CD4-positive, CD25-positive, alpha-beta regulatory T cell (primary cell): Measurements from ENCODE around the gene OSTC. TPM values are rescaled to one million over a fixed set of nuclear protein-coding genes. Genes with fewer than 3 reads are reported as not detected.

Source experiments
- ATAC-seq, 2 donors: fragments of 150-1000 bp; cut with Tn5 transposase; one replicate each; pipeline ENCODE4 v1.10.0; 2021; ENCODE audit warnings: low read depth in 2 of 2, moderate number of reproducible peaks in 2 of 2, moderate library complexity in 1 of 2
- DNase-seq, 3 donors: peaks; one replicate each; pipeline versions ENCODE4 v3.0.0 to v3.0.0-alpha.2; 2012 to 2022; ENCODE audit warnings: mixed read lengths in 1 of 3
- H3K27ac ChIP-seq: one replicate; pipeline ENCODE4 v1.7.0; 2013; ENCODE audit warnings: mild to moderate bottlenecking, low read length; ENCODE audit not compliant: insufficient read depth, poor library complexity, severe bottlenecking
- H3K27me3 ChIP-seq: one replicate; pipeline ENCODE4 v1.7.0; 2013; ENCODE audit warnings: low read length; ENCODE audit not compliant: control insufficient read depth, insufficient read depth
- H3K36me3 ChIP-seq: one replicate; pipeline ENCODE4 v1.7.0; 2013; ENCODE audit warnings: mild to moderate bottlenecking, low read length, moderate library complexity; ENCODE audit not compliant: control insufficient read depth, insufficient read depth
- H3K4me1 ChIP-seq: 2 replicates; pipeline ENCODE4 v1.7.0; 2013; ENCODE audit warnings: mild to moderate bottlenecking, low read length; ENCODE audit not compliant: insufficient read depth, control insufficient read depth, poor library complexity, severe bottlenecking
- H3K4me3 ChIP-seq: one replicate; pipeline ENCODE4 v1.7.0; 2013; ENCODE audit warnings: low read depth, mild to moderate bottlenecking, low read length, moderate library complexity
- H3K9me3 ChIP-seq, 2 experiments: 1 replicate in 1 of 2; 2 replicates in 1 of 2; pipeline ENCODE4 v1.7.0; 2013; ENCODE audit warnings: low read length in 2 of 2, mild to moderate bottlenecking in 1 of 2, moderate library complexity in 1 of 2; ENCODE audit not compliant: control insufficient read depth in 2 of 2
- H3K27ac Mint-ChIP-seq, 3 donors: one replicate each; pipeline ENCODE4 v1.8.0; 2020 to 2022; ENCODE audit warnings: mild to moderate bottlenecking in 3 of 3, mixed read lengths in 3 of 3, moderate library complexity in 2 of 3
- H3K27me3 Mint-ChIP-seq: one replicate; pipeline ENCODE4 v1.8.0; 2022; ENCODE audit warnings: mild to moderate bottlenecking, mixed read lengths
- H3K36me3 Mint-ChIP-seq: one replicate; pipeline ENCODE4 v1.8.0; 2020; ENCODE audit warnings: mixed read lengths
- H3K4me1 Mint-ChIP-seq, 4 donors: one replicate each; pipeline ENCODE4 v1.8.0; 2020 to 2022; ENCODE audit warnings: mixed read lengths in 4 of 4, mild to moderate bottlenecking in 1 of 4
- H3K4me3 Mint-ChIP-seq, 4 donors: one replicate each; pipeline ENCODE4 v1.8.0; 2020 to 2022; ENCODE audit warnings: mild to moderate bottlenecking in 4 of 4, mixed read lengths in 4 of 4, moderate library complexity in 3 of 4
- H3K9me3 Mint-ChIP-seq, 7 donors: one replicate each; pipeline ENCODE4 v1.8.0; 2020 to 2022; ENCODE audit warnings: mixed read lengths in 7 of 7, mild to moderate bottlenecking in 3 of 7, moderate library complexity in 2 of 7
- polyA plus RNA-seq, 4 donors: library from polyadenylated mRNA; unstranded; fragments of 300-500 nt; fragmentation: Illumina TruSeq; gene quantifications; one replicate each; pipeline ENCODE4 v1.2.3, GENCODE V29; 2021
- total RNA-seq: library from RNA; stranded (reverse); gene quantifications from one replicate; pipeline ENCODE4 v1.2.3, GENCODE V29; 2022

The OSTC gene
- total and polyA plus RNA-seq, 5 donors from 2014 or later, result 30.9 to 119 (median 115) TPM

GRCh38 chr4:108626056-108626455 lies 24.3 kb upstream of the OSTC start:
- Histone ChIP-seq H3K36me3 (peaks cover 80% of the 10 kb centered on the region), H3K27me3 (no peaks in the 10 kb centered on the region), H3K4me1 (peaks cover 15% of the 10 kb centered on the region), H3K9me3 (no peaks in the 10 kb centered on the region), H3K27ac (no peak overlapping the region), H3K4me3 (no peak overlapping the region)
- H3K4me3 Mint-ChIP-seq, result no peak overlapping the region
- no peaks in the 10 kb centered on the region for H3K27me3 Mint-ChIP-seq
- H3K4me1 Mint-ChIP-seq, result peaks cover 26 to 46% (median 36%) of the 10 kb centered on the region in 4 donors
- DNase-seq (no peak), ATAC-seq (no peak)
- H3K9me3 Mint-ChIP-seq, result no peaks in the 10 kb centered on the region
- peak overlapping the region in 1 of 3 donors; percentile 20 for H3K27ac Mint-ChIP-seq
- H3K36me3 Mint-ChIP-seq, result peaks cover 46% of the 10 kb centered on the region

GRCh38 chr4:108628411-108628810 lies 22.0 kb upstream of the OSTC start:
- Mint-ChIP-seq H3K9me3 (no peaks in the 10 kb centered on the region), H3K4me1 (peaks cover 17 to 26% (median 22%) of the 10 kb centered on the region in 4 donors), H3K27me3 (no peaks in the 10 kb centered on the region), H3K4me3 (no peak overlapping the region), H3K36me3 (peaks cover 45% of the 10 kb centered on the region), H3K27ac (no peak overlapping the region)
- Histone ChIP-seq H3K4me3 (no peak overlapping the region), H3K9me3 (no peaks in the 10 kb centered on the region), H3K4me1 (no peaks in the 10 kb centered on the region), H3K27ac (no peak overlapping the region), H3K36me3 (peaks cover 84% of the 10 kb centered on the region), H3K27me3 (no peaks in the 10 kb centered on the region)
- ATAC-seq (no peak), DNase-seq (no peak)

- Histone ChIP-seq H3K4me3 (no peak overlapping the region), H3K27me3 (no peaks in the 10 kb centered on the region), H3K27ac (no peak overlapping the region), H3K4me1 (no peaks in the 10 kb centered on the region), H3K9me3 (no peaks in the 10 kb centered on the region), H3K36me3 (peaks cover 42% of the 10 kb centered on the region)
- H3K27ac Mint-ChIP-seq, result no peak overlapping the region
- DNase-seq (no peak), ATAC-seq (no peak)
- peaks cover 27% of the 10 kb centered on the region for H3K36me3 Mint-ChIP-seq
- H3K27me3 Mint-ChIP-seq, result no peaks in the 10 kb centered on the region
- H3K4me1 Mint-ChIP-seq, result peaks cover 0 to 2% (median 1%) of the 10 kb centered on the region in 4 donors
- H3K4me3 Mint-ChIP-seq, result no peak overlapping the region
- H3K9me3 Mint-ChIP-seq, result no peaks in the 10 kb centered on the region
Observed at GRCh38 chr4:108635070-108635655, 15.2 kb upstream of the OSTC start.

DNA sequence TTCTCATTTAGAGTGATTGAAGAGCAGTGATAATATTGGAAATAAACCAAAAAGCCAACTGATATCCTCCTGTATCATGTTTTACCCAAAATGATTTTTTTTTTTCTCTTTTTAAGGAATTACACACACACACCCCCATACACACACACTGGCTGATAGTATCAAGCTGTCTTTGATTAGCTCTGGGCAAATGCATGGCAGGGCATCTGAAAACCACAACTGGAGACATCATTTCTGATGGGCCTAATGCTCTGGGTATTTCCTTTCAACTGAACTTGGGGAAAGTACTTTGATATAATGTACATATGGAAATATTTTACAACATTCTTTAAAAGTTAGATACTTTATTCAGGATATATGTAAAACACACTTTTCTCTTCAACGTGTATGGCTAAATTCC lies 14.2 kb upstream of the OSTC start:
- Histone ChIP-seq H3K27ac (no peak overlapping the region), H3K36me3 (peaks cover 33% of the 10 kb centered on the region), H3K4me1 (no peaks in the 10 kb centered on the region), H3K9me3 (no peaks in the 10 kb centered on the region), H3K27me3 (no peaks in the 10 kb centered on the region), H3K4me3 (no peak overlapping the region)
- Mint-ChIP-seq H3K4me3 (no peak overlapping the region), H3K4me1 (peaks cover 0 to 2% (median 0%) of the 10 kb centered on the region in 4 donors), H3K27me3 (no peaks in the 10 kb centered on the region), H3K9me3 (no peaks in the 10 kb centered on the region), H3K27ac (peak overlapping the region in 1 of 3 donors; percentile 9), H3K36me3 (peaks cover 24% of the 10 kb centered on the region)
- ATAC-seq (no peak), DNase-seq (no peak)

DNA sequence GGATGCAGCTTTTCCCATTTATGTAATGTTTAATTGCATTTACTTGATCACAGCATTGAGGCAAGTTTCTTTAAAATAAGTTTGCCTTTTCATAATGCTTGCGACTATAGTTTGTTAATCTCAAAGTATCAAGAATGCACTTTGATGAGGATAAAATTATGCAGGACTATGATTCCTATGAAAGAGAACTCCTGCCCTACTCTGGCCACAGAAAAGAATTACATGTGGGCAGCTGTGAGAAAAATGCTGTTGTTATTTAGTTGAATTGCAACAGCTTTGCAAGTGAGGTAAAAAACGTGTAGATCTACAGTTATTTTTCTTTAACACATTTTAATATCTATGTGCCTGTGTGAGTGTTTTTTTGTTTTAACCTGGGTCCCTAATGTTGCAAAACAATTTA lies 12.5 kb upstream of the OSTC start:
- no peaks in the 10 kb centered on the region for H3K27me3 Mint-ChIP-seq
- Histone ChIP-seq H3K4me3 (no peak overlapping the region), H3K4me1 (no peaks in the 10 kb centered on the region), H3K9me3 (no peaks in the 10 kb centered on the region), H3K27ac (no peak overlapping the region), H3K27me3 (no peaks in the 10 kb centered on the region), H3K36me3 (peaks cover 18% of the 10 kb centered on the region)
- no peak overlapping the region for H3K4me3 Mint-ChIP-seq
- peaks cover 18% of the 10 kb centered on the region for H3K36me3 Mint-ChIP-seq
- peaks cover 0 to 4% (median 0%) of the 10 kb centered on the region in 4 donors for H3K4me1 Mint-ChIP-seq
- DNase-seq (no peak), ATAC-seq (no peak)
- no peaks in the 10 kb centered on the region for H3K9me3 Mint-ChIP-seq
- H3K27ac Mint-ChIP-seq, result no peak overlapping the region

DNA sequence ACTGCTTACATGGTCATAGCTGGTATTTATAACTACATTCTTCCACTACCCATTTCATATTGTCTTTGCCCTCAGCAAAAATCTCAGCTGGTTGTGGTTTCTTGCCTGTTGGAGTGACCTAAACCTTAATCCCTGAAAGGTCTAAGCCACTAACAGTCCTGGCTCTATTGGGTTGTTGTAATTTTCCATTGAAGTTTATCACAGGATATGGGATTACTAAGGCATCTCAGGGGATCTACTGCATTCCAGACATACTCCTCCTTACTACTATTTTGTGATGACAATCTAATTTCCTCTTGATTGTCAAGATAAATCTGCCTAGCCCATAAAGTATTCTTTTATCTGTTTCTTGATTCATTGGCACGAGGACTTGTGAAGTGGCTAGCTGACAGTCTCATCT lies 6.2 kb upstream of the OSTC start:
- Histone ChIP-seq H3K9me3 (no peaks in the 10 kb centered on the region), H3K4me3 (no peak overlapping the region), H3K36me3 (no peaks in the 10 kb centered on the region), H3K27ac (no peak overlapping the region), H3K27me3 (no peaks in the 10 kb centered on the region), H3K4me1 (no peaks in the 10 kb centered on the region)
- DNase-seq (no peak), ATAC-seq (no peak)
- Mint-ChIP-seq H3K4me1 (peaks cover 0 to 5% (median under 1%) of the 10 kb centered on the region in 4 donors), H3K9me3 (no peaks in the 10 kb centered on the region), H3K36me3 (no peaks in the 10 kb centered on the region), H3K27me3 (no peaks in the 10 kb centered on the region), H3K27ac (peak overlapping the region in 1 of 3 donors; percentile 14), H3K4me3 (no peak overlapping the region)

DNA sequence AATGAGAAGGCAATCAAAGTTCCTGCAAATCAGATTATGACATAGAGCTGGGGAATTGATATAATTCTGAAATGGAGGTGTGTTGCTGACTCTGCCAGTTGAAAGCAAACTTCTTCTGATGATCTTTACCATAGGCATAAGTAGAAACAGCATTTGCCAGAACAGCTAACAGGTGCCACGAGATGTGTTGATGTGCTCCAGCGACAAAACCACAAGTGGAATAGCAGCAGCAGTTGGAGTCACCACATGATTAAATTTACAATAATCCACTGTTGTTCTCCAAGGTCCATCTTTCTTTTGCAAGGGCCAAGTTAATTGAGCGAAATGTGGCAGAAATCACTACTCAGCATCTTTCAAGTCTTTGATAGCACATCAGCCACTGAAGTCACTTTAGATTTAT lies 3.7 kb upstream of the OSTC start:
- Histone ChIP-seq H3K4me1 (peaks cover 16% of the 10 kb centered on the region), H3K36me3 (no peaks in the 10 kb centered on the region), H3K4me3 (no peak overlapping the region), H3K9me3 (no peaks in the 10 kb centered on the region), H3K27ac (no peak overlapping the region), H3K27me3 (no peaks in the 10 kb centered on the region)
- ATAC-seq (no peak), DNase-seq (no peak)
- H3K4me1 Mint-ChIP-seq, result peaks cover 12 to 19% (median 14%) of the 10 kb centered on the region in 4 donors
- no peaks in the 10 kb centered on the region for H3K27me3 Mint-ChIP-seq
- no peak overlapping the region for H3K4me3 Mint-ChIP-seq
- no peaks in the 10 kb centered on the region for H3K36me3 Mint-ChIP-seq
- H3K27ac Mint-ChIP-seq, result no peak overlapping the region
- H3K9me3 Mint-ChIP-seq, result no peaks in the 10 kb centered on the region

DNA sequence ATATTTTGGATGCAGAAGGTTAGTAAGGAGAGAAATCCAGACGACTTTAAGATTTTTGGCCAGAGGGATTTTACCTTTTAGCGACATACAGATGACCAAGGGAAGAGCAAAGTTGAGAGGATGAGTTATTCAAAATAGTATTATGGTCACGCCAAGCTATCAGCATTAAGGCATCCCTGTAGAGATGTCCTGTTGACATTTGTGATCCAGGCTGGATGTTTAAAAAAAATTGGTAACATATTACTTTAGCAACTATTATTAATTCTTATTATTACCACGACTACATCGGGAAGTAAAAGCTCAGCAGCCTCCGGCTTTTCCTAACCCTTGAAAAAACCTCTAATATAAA lies 562 bp upstream of the OSTC start:
- H3K36me3 Mint-ChIP-seq, result peaks cover 13% of the 10 kb centered on the region
- H3K9me3 ChIP-seq, result no peaks in the 10 kb centered on the region
- DNase-seq (no peak), ATAC-seq (no peak)
- no peaks in the 10 kb centered on the region for H3K27me3 Mint-ChIP-seq
- no peaks in the 10 kb centered on the region for H3K27me3 ChIP-seq
- H3K4me1 Mint-ChIP-seq, result peaks cover 23 to 43% (median 31%) of the 10 kb centered on the region in 4 donors
- H3K4me3 Mint-ChIP-seq, result peak overlapping the region; percentile 95 to 98 (median 96)
- H3K4me1 ChIP-seq, result peaks cover 28% of the 10 kb centered on the region
- no peaks in the 10 kb centered on the region for H3K36me3 ChIP-seq
- peaks cover 0 to 1% (median 0%) of the 10 kb centered on the region in 7 donors for H3K9me3 Mint-ChIP-seq
- peak overlapping the region; percentile 93 to 99 (median 98) for H3K27ac Mint-ChIP-seq
- peak overlapping the region; percentile 99 for H3K4me3 ChIP-seq
- peak overlapping the region; percentile 91 for H3K27ac ChIP-seq
